Endodermal cell (in vitro differentiated cells): ENCODE measurements around the gene GTF3C1. TPM values are rescaled to one million over a fixed set of nuclear protein-coding genes. Genes with fewer than 3 reads are reported as not detected.
"Not testable (repeated sequence)": the region's sequence is repeated elsewhere in the genome, so short reads cannot be mapped to it uniquely, and the experiment has no call there.

ENCODE experiments used
- DNase-seq: peaks from one replicate; pipeline ENCODE4 v3.0.0-alpha.2; 2017
- H3K27ac ChIP-seq: 2 replicates; pipeline ENCODE4 v1.5.1; 2013; ENCODE audit warnings: mild to moderate bottlenecking, low read depth, low read length, moderate library complexity
- H3K27me3 ChIP-seq: 2 replicates; pipeline ENCODE4 v1.6.1; 2013; ENCODE audit warnings: mild to moderate bottlenecking, low read length, moderate library complexity; ENCODE audit not compliant: insufficient read depth, control insufficient read depth, poor library complexity, severe bottlenecking
- H3K36me3 ChIP-seq: 2 replicates; pipeline ENCODE4 v1.7.0; 2013; ENCODE audit warnings: mild to moderate bottlenecking, low read length, moderate library complexity; ENCODE audit not compliant: control insufficient read depth, insufficient read depth
- H3K4me1 ChIP-seq: one replicate; pipeline ENCODE4 v1.7.0; 2013; ENCODE audit warnings: low read length; ENCODE audit not compliant: control insufficient read depth, insufficient read depth
- H3K4me3 ChIP-seq: 2 replicates; pipeline ENCODE4 v1.5.1; 2013; ENCODE audit warnings: mild to moderate bottlenecking, low read length, moderate library complexity
- H3K9ac ChIP-seq: 2 replicates; pipeline ENCODE4 v1.6.1; 2013; ENCODE audit warnings: mild to moderate bottlenecking, low read length, moderate library complexity; ENCODE audit not compliant: poor library complexity, severe bottlenecking; ENCODE audit errors: extremely low read depth
- H3K9me3 ChIP-seq: 2 replicates; pipeline ENCODE4 v1.6.1; 2013; ENCODE audit warnings: mild to moderate bottlenecking, low read length, moderate library complexity; ENCODE audit not compliant: control insufficient read depth
- H3K27ac Mint-ChIP-seq: 2 replicates; pipeline ENCODE4 v1.8.0; 2020; ENCODE audit warnings: mixed read lengths
- H3K27me3 Mint-ChIP-seq: 2 replicates; pipeline ENCODE4 v1.8.0; 2021; ENCODE audit warnings: mild to moderate bottlenecking, mixed read lengths; ENCODE audit not compliant: insufficient read depth
- H3K36me3 Mint-ChIP-seq: 2 replicates; pipeline ENCODE4 v1.8.0; 2020; ENCODE audit warnings: low read depth, mixed read lengths
- H3K4me1 Mint-ChIP-seq: 2 replicates; pipeline ENCODE4 v1.8.0; 2020; ENCODE audit warnings: mixed read lengths
- H3K4me3 Mint-ChIP-seq: 2 replicates; pipeline ENCODE4 v1.8.0; 2020; ENCODE audit warnings: mild to moderate bottlenecking, moderate library complexity, mixed read lengths
- H3K9me3 Mint-ChIP-seq: 2 replicates; pipeline ENCODE4 v1.8.0; 2020; ENCODE audit warnings: mild to moderate bottlenecking, mixed read lengths
- CTCF ChIP-seq: fragments of 200-600 bp; sonication (generic); conservative IDR thresholded peaks from 2 replicates; pipeline ENCODE4 v1.5.0; 2021; ENCODE audit warnings: antibody characterized with exemption, mild to moderate bottlenecking
- WGBS, 2 experiments: methylation state at CpG; one replicate each; pipeline versions ENCODE4 v1.1.5 to v1.1.7; 2013; ENCODE audit warnings: missing lambda C conversion rate in 2 of 2, mixed read lengths in 1 of 2; ENCODE audit not compliant: insufficient coverage in 1 of 2, insufficient read length in 1 of 2; 5-methylcytosine and 5-hydroxymethylcytosine counted together
- total RNA-seq, 2 donors: library from RNA; stranded (reverse); fragmentation: NEBNext Ultra II Directional in 1 of 2; extraction: Animal tissue kit (Norgen Biotek cat#: 25700) in 1 of 2; gene quantifications; 2 replicates in 1 of 2; 3 replicates in 1 of 2; pipeline ENCODE4 v1.2.1, GENCODE V29; 2021

The GTF3C1 gene
- total RNA-seq, 2 donors from 2014 or later: 138 TPM

- Histone ChIP-seq H3K4me3 (no peak overlapping the region), H3K27me3 (no peaks in the 10 kb centered on the region), H3K9me3 (no peaks in the 10 kb centered on the region), H3K36me3 (no peaks in the 10 kb centered on the region), H3K9ac (no peak overlapping the region), H3K4me1 (no peaks in the 10 kb centered on the region), H3K27ac (no peak overlapping the region)
- Mint-ChIP-seq H3K4me3 (no peak overlapping the region), H3K36me3 (no peaks in the 10 kb centered on the region), H3K27me3 (no peaks in the 10 kb centered on the region), H3K27ac (no peak overlapping the region), H3K4me1 (no peaks in the 10 kb centered on the region), H3K9me3 (no peaks in the 10 kb centered on the region)
- 91 to 93% methylated on average over 6 to 9 of the region's 9 CpGs for WGBS, 2 experiments
- no peak for TF ChIP-seq CTCF
- DNase-seq: peak; percentile 29
These were observed 112.6 kb downstream of the GTF3C1 start for GRCh38 chr16:27436921-27437650.

DNA sequence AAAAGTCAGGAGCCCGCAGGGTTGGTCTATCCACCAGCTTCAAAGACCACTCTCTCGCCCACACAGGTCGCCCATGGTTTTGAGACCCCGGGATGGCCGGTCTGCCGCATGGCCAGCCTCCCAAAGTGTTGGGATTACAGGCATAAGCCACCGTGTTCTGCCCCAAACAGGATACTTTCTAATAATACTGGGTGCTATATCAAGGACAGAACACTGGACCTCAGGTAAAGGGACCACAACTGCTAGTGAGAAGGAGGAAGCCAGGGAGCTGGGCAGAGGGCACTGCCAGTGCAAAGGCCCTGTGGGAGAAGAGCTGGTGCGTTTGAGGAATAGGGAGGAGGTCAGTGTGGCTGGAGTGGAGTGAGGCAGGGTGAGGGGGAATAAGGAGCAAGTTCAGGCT is 113.6 kb downstream of the GTF3C1 start:
- no peaks in the 10 kb centered on the region for H3K27me3 ChIP-seq
- peak; percentile 15 for DNase-seq
- Mint-ChIP-seq H3K27ac (no peak overlapping the region), H3K4me3 (no peak overlapping the region), H3K36me3 (no peaks in the 10 kb centered on the region), H3K4me1 (no peaks in the 10 kb centered on the region), H3K27me3 (no peaks in the 10 kb centered on the region), H3K9me3 (peaks cover 1% of the 10 kb centered on the region)
- no peak overlapping the region for H3K27ac ChIP-seq
- no peak overlapping the region for H3K9ac ChIP-seq
- no peaks in the 10 kb centered on the region for H3K9me3 ChIP-seq
- H3K4me1 ChIP-seq: no peaks in the 10 kb centered on the region
- H3K36me3 ChIP-seq: no peaks in the 10 kb centered on the region
- no peak overlapping the region for H3K4me3 ChIP-seq
- no peak for TF ChIP-seq CTCF
- 93% methylated on average over 6 to 8 of the region's 8 CpGs for WGBS, 2 experiments

- H3K36me3 ChIP-seq, H3K4me3 Mint-ChIP-seq, H3K27ac Mint-ChIP-seq, H3K27me3 ChIP-seq, H3K4me1 Mint-ChIP-seq, H3K4me1 ChIP-seq, H3K9me3 ChIP-seq, H3K36me3 Mint-ChIP-seq, H3K9me3 Mint-ChIP-seq, H3K9ac ChIP-seq, H3K27ac ChIP-seq, H3K27me3 Mint-ChIP-seq, H3K4me3 ChIP-seq, DNase-seq: not testable (repeated sequence)
- WGBS, 2 experiments: 91 to 100% methylated on average over 2 to 5 of the region's 5 CpGs
These were observed 114.6 kb downstream of the GTF3C1 start for GRCh38 chr16:27435146-27435545.
